ENCODE data around the gene NFATC2. TPM values are rescaled to one million over a fixed set of nuclear protein-coding genes. Genes with fewer than 3 reads are reported as not detected.

The NFATC2 gene
- total RNA-seq, 1 experiment from 2014 or later, result 5.0 TPM

DNA sequence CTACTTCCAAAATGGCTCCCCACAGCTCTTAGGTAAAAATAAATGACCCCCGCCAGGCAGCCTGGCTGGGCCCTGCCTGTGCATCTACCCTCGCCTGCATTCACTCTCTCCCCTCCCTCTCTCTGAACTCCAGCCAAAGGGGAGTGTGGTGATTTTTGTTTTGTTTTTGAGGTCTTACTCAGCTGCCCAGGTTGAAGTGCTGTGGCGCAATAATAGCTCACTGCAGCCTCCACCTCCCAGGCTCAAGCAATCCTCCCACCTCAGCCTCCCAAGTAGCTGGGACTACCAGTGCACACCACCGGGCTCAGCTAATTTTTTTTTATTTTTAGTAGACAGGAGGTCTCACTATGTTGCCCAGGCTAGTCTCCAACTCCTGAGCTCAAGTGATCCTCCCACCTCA is 15.8 kb downstream of the NFATC2 start:
- CTCF ChIA-PET, result no interaction called here
- RAD21 ChIA-PET (ENCODE audit: low non-redundant PET in 1 of 2, low total read pairs in 2 of 2, uncharacterized antibody in 2 of 2, unreplicated experiment in 2 of 2), result no interaction called here

More for the DNA sequence above, 15.8 kb downstream of the NFATC2 start:
- H3K4me3 ChIP-seq (replicated peaks in 1 of 2; ENCODE audit: low read depth in 1 of 2, low read length in 2 of 2), result no peak overlapping the region
- H3K9me2 ChIP-seq (ENCODE audit: insufficient read depth), result no peaks in the 10 kb centered on the region
- ATAC-seq, result no peak
- no peaks in the 10 kb centered on the region for H4K20me1 ChIP-seq (ENCODE audit: insufficient read depth)
- intact Hi-C loops (cut with micrococcal nuclease), result no loop called here
- no peaks in the 10 kb centered on the region for H3K27me3 ChIP-seq (ENCODE audit: insufficient read depth, low read length)
- no peaks in the 10 kb centered on the region for H3K36me3 ChIP-seq (ENCODE audit: control insufficient read depth in 1 of 2, insufficient read depth in 2 of 2, low read length in 2 of 2)
- H2AFZ ChIP-seq (ENCODE audit: low read depth, low read length, poor library complexity, severe bottlenecking), result no peak overlapping the region
- TF ChIP-seq, protein P1, sequence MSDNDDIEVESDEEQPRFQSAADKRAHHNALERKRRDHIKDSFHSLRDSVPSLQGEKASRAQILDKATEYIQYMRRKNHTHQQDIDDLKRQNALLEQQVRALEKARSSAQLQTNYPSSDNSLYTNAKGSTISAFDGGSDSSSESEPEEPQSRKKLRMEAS (IDR thresholded peaks at IDR 0.05), result no peak
- TF ChIP-seq SIN3A (IDR thresholded peaks at IDR 0.05; ENCODE audit: low read depth), result no peak
- TF ChIP-seq, protein P2, sequence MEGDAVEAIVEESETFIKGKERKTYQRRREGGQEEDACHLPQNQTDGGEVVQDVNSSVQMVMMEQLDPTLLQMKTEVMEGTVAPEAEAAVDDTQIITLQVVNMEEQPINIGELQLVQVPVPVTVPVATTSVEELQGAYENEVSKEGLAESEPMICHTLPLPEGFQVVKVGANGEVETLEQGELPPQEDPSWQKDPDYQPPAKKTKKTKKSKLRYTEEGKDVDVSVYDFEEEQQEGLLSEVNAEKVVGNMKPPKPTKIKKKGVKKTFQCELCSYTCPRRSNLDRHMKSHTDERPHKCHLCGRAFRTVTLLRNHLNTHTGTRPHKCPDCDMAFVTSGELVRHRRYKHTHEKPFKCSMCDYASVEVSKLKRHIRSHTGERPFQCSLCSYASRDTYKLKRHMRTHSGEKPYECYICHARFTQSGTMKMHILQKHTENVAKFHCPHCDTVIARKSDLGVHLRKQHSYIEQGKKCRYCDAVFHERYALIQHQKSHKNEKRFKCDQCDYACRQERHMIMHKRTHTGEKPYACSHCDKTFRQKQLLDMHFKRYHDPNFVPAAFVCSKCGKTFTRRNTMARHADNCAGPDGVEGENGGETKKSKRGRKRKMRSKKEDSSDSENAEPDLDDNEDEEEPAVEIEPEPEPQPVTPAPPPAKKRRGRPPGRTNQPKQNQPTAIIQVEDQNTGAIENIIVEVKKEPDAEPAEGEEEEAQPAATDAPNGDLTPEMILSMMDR (IDR thresholded peaks at IDR 0.05 in 2 of 3, conservative IDR thresholded peaks at IDR 0.05 in 1 of 3; ENCODE audit: borderline replicate concordance in 1 of 3, insufficient read depth in 1 of 3, low read depth in 2 of 3, low read length in 2 of 3), result no peak
- no peak for TF ChIP-seq POLR2A (IDR thresholded peaks at IDR 0.05; ENCODE audit: borderline replicate concordance, extremely low read depth, insufficient read depth, insufficient read length)
- no peak for TF ChIP-seq JUND (IDR thresholded peaks at IDR 0.05)
- TF ChIP-seq EZH2phosphoT487 (IDR thresholded peaks at IDR 0.05; ENCODE audit: borderline replicate concordance), result no peak
- TF ChIP-seq, protein P3, sequence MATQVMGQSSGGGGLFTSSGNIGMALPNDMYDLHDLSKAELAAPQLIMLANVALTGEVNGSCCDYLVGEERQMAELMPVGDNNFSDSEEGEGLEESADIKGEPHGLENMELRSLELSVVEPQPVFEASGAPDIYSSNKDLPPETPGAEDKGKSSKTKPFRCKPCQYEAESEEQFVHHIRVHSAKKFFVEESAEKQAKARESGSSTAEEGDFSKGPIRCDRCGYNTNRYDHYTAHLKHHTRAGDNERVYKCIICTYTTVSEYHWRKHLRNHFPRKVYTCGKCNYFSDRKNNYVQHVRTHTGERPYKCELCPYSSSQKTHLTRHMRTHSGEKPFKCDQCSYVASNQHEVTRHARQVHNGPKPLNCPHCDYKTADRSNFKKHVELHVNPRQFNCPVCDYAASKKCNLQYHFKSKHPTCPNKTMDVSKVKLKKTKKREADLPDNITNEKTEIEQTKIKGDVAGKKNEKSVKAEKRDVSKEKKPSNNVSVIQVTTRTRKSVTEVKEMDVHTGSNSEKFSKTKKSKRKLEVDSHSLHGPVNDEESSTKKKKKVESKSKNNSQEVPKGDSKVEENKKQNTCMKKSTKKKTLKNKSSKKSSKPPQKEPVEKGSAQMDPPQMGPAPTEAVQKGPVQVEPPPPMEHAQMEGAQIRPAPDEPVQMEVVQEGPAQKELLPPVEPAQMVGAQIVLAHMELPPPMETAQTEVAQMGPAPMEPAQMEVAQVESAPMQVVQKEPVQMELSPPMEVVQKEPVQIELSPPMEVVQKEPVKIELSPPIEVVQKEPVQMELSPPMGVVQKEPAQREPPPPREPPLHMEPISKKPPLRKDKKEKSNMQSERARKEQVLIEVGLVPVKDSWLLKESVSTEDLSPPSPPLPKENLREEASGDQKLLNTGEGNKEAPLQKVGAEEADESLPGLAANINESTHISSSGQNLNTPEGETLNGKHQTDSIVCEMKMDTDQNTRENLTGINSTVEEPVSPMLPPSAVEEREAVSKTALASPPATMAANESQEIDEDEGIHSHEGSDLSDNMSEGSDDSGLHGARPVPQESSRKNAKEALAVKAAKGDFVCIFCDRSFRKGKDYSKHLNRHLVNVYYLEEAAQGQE (IDR thresholded peaks at IDR 0.05; ENCODE audit: low read depth), result no peak
- TF ChIP-seq, protein P4, sequence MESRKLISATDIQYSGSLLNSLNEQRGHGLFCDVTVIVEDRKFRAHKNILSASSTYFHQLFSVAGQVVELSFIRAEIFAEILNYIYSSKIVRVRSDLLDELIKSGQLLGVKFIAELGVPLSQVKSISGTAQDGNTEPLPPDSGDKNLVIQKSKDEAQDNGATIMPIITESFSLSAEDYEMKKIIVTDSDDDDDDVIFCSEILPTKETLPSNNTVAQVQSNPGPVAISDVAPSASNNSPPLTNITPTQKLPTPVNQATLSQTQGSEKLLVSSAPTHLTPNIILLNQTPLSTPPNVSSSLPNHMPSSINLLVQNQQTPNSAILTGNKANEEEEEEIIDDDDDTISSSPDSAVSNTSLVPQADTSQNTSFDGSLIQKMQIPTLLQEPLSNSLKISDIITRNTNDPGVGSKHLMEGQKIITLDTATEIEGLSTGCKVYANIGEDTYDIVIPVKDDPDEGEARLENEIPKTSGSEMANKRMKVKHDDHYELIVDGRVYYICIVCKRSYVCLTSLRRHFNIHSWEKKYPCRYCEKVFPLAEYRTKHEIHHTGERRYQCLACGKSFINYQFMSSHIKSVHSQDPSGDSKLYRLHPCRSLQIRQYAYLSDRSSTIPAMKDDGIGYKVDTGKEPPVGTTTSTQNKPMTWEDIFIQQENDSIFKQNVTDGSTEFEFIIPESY (IDR thresholded peaks at IDR 0.05; ENCODE audit: extremely low read depth, insufficient replicate concordance, low read length), result no peak
- TF ChIP-seq ELF1 (IDR thresholded peaks at IDR 0.05; ENCODE audit: borderline replicate concordance, low read depth), result no peak
- no peak for TF ChIP-seq TCF7L2 (IDR thresholded peaks at IDR 0.05; ENCODE audit: borderline replicate concordance, extremely low read depth, insufficient read depth, insufficient read length)
- TF ChIP-seq RAD21 (IDR thresholded peaks at IDR 0.05; ENCODE audit: low read depth), result no peak
- no peak for TF ChIP-seq ZNF274 (IDR thresholded peaks at IDR 0.05; ENCODE audit: low read depth, low read length)
- TF ChIP-seq CBX3 (IDR thresholded peaks at IDR 0.05; ENCODE audit: low read depth), result no peak
- no peak for TF ChIP-seq SRF (IDR thresholded peaks at IDR 0.05; ENCODE audit: low read depth)
- TF ChIP-seq EZH2 (IDR thresholded peaks at IDR 0.05), result no peak
- no peak for TF ChIP-seq SP1 (IDR thresholded peaks at IDR 0.05; ENCODE audit: low read depth)
- no peak for TF ChIP-seq CEBPB (IDR thresholded peaks at IDR 0.05; ENCODE audit: low read depth)
- no peak overlapping the region for H3K4me2 ChIP-seq (ENCODE audit: low read length)
- no peaks in the 10 kb centered on the region for H3K9me3 ChIP-seq (ENCODE audit: control insufficient read depth in 1 of 2, insufficient read depth in 1 of 2, low read depth in 1 of 2, low read length in 2 of 2)
- H3K79me2 ChIP-seq (ENCODE audit: insufficient read depth, low read length), result no peaks in the 10 kb centered on the region
- peaks cover 13 to 20% of the 10 kb centered on the region in 2 experiments for H3K4me1 ChIP-seq (ENCODE audit: control insufficient read depth in 1 of 2, insufficient read depth in 2 of 2, low read length in 2 of 2)
- no peak for DNase-seq (ENCODE audit: low read depth, low spot score)
- no peak overlapping the region for H3K27ac ChIP-seq (ENCODE audit: low read depth, low read length)
- no TSS peak for BruUV-seq (replicated peaks)
- POLR2A ChIA-PET, result no interaction called here
- no peak overlapping the region for H3K9ac ChIP-seq (ENCODE audit: low read length)

Measured in HCT116 (cell line).